ENCODE measurements around the gene WIPF1. TPM values are rescaled to one million over a fixed set of nuclear protein-coding genes. Genes with fewer than 3 reads are reported as not detected.

The WIPF1 gene
- total RNA-seq, 4 donors from 2014 or later, result 3.1 to 8.4 (median 4.9) TPM

GRCh38 chr2:174510583-174511189 is 86.9 kb downstream of the WIPF1 start:
- Histone ChIP-seq H3K27me3 (no peaks in the 10 kb centered on the region), H3K27ac (no peak overlapping the region), H3K9me3 (no peaks in the 10 kb centered on the region), H3K4me1 (no peaks in the 10 kb centered on the region), H3K36me3 (no peaks in the 10 kb centered on the region), H3K4me3 (no peak overlapping the region)
- ATAC-seq (no peak), DNase-seq (no peak)
- in situ Hi-C loops (cut with MboI; ENCODE audit: low sequenced_read_pairs in 4 of 4), result no loop called here
- intact Hi-C loops (cut with DNase I; ENCODE audit: low total_unique reads), result no loop called here
- TF ChIP-seq POLR2A (IDR thresholded peaks at IDR 0.05) (no peak), CTCF (IDR thresholded peaks at IDR 0.05 in 4 of 5, conservative IDR thresholded peaks at IDR 0.05 in 1 of 5) (no peak)

Other genes with a start within 250 kb of the WIPF1 start
- 10 to 100 TPM; 13.9 to 24.2 (median 20.7) TPM for gene SCRN3, start 202.1 kb downstream of the WIPF1 start, total RNA-seq
- gene GPR155, start 110.8 kb downstream of the WIPF1 start, total RNA-seq, result 10 to 100 TPM in 1 of 4 donors, 1 to 10 TPM in 3; 4.0 to 12.7 (median 7.3) TPM
- 100 to 1,000 TPM in 2 of 4 donors, 10 to 100 TPM in 2; 84.6 to 306 (median 185) TPM for gene CHRNA1, start 166.7 kb upstream of the WIPF1 start, total RNA-seq